GF-D8 (cell line): ENCODE measurements around the gene DYNLRB1.
"Not testable (repeated sequence)": the region's sequence is repeated elsewhere in the genome, so short reads cannot be mapped to it uniquely, and the experiment has no call there.

Source experiments
- DNase-seq: peaks from one replicate; lab custom pipeline; 2025; lab: John Stamatoyannopoulos, UW

DYNLRB1 gene

DNA sequence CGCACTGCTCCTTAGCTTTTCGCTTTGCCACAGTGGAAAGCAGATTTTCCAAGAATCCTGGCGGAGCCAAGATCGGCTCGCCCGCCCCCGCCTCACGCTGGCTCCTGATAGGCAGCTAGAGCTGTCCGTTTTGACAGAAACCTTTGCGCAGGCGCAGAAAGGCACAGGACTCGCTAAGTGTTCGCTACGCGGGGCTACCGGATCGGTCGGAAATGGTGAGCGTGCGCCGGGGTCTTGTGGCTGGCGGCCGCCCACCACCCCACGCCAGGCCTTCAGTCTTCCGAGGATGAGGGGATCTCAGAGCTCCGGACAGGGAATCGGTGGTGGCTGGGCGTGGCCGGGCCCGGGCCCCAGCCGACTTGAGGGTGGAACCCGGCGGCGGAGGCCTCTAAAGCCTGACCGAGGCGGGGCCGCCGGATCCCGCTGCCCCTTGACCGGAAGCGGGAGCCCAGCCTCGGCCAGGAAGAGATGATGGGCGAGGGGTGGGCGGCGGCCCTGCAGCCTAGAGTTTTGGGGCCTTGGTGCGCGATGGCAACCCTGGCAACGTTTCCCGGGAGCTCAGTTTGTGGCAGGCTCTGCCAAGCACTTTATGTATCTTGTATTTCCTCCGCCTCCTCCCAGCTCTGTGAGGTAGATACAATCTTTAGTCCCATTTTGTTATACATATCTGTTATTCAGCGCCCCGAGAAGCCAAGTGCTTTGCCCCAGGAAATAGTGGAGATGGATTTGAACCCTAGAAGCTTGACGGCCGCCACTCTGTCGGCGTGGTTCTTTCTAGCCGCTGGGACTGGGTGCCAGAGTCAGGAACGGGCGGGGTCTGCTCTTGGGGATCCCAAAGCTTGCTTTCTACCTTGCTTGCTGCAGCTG is at the start of gene DYNLRB1:
Gene DYNLRB1, plus strand, starts transcription at position 176 of the 867 bp plus-strand sequence. Its CDS starts 37 bp downstream, at position 213.
- peak; percentile 66 for DNase-seq

- DNase-seq, result no peak
Observed at GRCh38 chr20:34468951-34469350, 47.3 kb upstream of the DYNLRB1 start.

DNA sequence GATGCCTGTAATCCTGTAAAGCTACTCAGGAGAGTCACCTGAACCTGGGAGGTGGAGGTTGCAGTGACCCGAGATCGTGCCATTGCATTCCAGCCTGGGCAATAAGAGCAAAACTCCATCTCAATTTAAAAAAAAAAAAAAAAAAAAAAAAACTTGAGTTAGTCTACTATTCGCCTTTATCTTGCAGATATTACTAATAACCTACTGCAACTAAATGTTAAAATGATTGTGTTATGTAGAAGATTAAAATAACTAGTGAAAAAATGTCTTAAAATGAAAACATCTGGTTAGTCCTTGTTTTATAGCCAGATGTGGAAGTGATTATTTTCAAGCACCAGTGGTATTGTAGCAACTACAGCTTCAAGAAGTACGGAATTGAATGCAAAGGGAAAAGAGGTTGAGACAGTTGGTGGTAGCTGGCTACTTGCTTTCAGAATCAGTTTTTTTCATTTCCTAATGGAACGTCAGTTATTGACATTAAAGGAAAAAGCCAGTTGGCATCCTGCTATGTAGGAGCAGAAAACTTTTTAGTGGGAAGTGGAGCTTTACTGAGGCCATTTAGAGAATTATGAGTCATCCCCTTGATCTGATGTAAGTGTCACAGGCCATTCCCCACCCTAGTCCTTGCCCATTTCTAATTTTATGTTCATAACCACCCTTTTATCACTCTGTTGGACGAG is 43.8 kb upstream of the DYNLRB1 start:
- no peak for DNase-seq

- DNase-seq, result no peak
Observed at GRCh38 chr20:34473262-34473883, 42.8 kb upstream of the DYNLRB1 start.

GRCh38 chr20:34475979-34476736 is 40.1 kb upstream of the DYNLRB1 start:
- no peak for DNase-seq

- no peak for DNase-seq
Observed at GRCh38 chr20:34479627-34480026, 36.6 kb upstream of the DYNLRB1 start.

GRCh38 chr20:34482154-34482553 is 34.1 kb upstream of the DYNLRB1 start:
- not testable (repeated sequence) for DNase-seq

DNA sequence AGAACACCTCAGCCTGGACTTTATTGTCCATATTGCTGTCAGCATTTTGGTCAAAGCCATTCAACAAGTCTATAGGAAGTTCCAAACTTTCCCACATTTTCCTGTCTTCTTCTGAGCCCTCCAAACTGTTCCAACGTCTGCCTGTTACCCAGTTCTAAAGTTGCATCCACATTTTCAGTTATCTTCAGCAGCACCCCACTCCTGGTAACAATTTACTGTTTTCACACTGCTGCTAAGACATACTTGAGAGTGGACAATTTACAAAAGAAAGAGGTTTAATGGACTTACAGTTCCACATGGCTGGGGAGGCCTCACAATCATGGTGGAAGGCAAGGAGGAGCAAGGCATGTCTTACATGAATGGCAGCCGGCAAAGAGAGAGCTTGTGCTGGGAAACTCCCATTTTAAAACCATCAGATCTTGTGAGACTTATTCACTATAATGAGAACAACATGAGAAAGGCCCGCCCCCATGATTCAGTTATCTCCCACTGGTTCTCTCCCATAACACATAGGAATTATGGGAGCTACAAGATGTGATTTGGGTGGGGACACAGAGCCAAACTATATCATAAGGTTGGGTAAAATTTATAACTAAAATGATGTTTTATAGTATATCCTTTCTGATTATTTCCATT is 32.5 kb upstream of the DYNLRB1 start:
- not testable (repeated sequence) for DNase-seq

GRCh38 chr20:34485068-34485634 is 31.1 kb upstream of the DYNLRB1 start:
- DNase-seq, result no peak

DNA sequence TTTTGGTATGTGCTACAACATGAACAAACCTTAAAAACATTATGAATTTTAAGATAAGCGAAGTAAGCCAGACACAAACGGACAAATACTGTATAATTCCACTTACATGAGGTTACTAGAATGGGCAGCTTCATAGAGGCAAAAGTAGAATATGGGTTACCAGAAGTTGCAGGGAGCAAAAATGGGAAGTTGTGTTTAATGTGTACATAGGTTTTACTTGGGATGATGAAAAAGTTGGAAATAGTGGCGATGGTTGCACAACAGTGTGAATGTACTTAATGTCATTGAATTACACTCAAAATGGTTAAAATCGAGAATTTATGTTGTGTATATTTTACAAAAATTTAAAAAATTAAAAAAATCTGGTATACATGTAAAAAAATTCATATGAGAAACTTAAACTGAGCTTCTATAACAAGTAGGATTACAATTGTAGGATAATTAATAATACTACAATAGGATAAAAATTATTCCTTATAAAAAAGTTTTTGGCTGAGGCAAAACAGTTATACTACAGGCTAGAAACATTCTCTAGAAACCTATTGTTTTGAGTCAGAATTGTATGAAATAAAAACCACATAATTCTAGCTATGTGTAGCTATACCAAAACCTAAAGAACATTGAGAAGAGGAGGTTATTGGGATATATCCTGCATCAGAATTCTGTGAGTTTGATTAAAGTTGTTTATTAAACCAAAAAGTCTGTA is 24.8 kb upstream of the DYNLRB1 start:
- DNase-seq, result no peak

- no peak for DNase-seq
Observed at GRCh38 chr20:34491932-34492509, 24.2 kb upstream of the DYNLRB1 start.

- DNase-seq, result no peak
Observed at GRCh38 chr20:34493646-34494045, 22.6 kb upstream of the DYNLRB1 start.

- no peak for DNase-seq
Observed at GRCh38 chr20:34495307-34495706, 20.9 kb upstream of the DYNLRB1 start.

- peak; percentile 6 for DNase-seq
Observed at GRCh38 chr20:34495916-34496315, 20.3 kb upstream of the DYNLRB1 start.

DNA sequence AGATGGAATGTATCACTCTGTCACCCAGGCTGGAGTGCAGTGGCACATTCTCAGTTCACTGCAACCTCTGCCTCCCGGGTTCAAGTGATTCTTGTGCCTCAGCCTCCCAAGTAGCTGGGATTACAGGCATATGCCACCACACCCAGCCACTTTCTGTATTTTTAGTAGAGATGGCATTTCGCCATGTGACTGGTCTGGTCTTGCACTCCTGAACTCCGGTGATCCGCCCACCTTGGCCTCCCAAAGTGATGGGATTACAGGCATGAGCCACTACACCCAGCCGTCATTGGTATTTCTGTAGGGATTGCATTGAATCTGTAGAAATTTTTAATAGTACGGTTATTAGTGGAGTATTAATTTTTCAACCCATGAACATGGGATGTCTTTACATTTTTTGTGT is 18.6 kb upstream of the DYNLRB1 start:
- DNase-seq, result not testable (repeated sequence)

GRCh38 chr20:34500823-34501222 is 15.4 kb upstream of the DYNLRB1 start:
- DNase-seq, result no peak

DNA sequence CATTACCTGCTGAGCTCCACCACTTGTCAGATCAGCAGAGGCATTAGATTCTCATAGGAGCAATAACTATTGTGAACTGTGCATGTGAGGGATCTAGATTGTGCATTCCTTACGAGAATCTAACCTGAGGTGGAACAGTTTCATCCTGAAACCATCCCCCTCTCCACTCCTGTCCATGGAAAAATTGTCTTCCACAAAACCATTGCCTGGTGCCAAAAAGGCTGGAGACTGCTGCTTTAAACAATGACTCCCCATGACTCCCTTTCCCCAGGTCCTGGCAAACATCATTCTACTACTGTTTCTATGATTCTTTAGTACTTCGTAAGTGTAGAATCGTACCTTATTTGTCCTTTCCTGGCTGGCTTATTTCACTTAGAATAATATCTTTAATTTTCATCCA is 9.7 kb upstream of the DYNLRB1 start:
- no peak for DNase-seq

- DNase-seq, result no peak
Observed at GRCh38 chr20:34507702-34508413, 8.4 kb upstream of the DYNLRB1 start.

- no peak for DNase-seq
Observed at GRCh38 chr20:34510575-34510974, 5.6 kb upstream of the DYNLRB1 start.

DNA sequence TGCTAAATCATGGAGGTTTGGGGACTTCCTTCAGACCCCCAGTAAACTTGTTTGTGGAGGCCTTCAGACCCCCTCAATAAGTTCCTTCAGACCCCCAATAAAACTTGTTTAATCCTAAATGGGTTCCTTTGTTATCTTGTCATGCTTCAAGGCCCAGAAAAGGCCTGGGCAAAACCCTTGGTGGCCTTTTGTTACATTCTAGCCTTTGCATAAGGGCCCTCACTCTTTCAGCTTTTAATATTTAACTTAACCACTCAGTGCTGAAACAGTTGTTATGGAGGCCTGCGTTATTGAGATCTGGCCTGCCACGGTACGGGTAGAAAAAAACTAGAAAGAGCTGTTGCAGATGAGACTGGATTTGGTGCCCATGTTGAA is 4.3 kb upstream of the DYNLRB1 start:
- DNase-seq, result no peak
